ENCODE data around the gene ATP13A3.

ATP13A3 gene

DNA sequence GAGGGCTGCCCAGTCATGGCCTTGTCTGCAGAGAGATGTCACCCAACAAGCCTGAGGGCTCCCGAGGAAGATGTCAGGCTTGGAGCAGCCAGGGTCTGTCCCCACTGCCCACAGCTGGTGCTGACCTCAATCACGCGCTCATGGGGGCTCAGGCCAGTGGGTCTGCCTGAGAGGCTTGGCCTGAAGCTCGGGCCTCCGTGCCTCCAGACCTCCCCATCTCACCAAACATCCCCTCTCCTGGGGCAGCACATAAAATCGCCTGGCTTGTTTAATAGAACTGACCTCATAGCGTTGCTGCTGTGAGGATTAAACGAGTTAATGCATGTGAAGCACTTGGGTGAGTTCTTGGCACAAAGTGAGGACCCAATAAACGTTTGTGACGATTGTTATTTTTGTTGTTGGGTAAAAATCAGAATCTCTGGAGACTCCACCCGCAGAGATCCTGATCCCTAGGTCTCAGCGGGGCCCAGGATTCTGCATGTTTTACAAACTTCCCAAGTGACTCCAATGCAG is 120.8 kb downstream of the ATP13A3 start:
- DNase-seq, result no peak

DNA sequence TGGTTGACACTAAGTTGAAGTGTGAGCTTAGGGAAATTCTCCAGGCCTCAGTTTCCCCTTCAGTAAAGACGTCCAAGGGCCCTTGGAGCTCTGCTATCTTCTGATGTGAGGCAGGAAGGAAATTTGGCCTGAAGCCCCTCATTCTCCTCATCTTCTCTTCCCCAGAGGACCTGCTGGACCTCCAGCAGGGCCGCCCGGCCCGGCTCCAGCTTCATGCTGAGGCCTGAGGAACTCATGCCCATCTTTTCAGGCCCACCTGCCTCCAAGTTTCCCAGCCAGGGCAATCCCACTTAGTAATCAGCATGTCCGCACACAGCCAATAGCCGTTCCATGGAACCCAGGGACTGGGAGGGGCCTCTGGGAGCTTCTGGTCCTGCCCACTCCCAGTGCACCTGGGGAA is 121.3 kb downstream of the ATP13A3 start:
- DNase-seq, result no peak

DNA sequence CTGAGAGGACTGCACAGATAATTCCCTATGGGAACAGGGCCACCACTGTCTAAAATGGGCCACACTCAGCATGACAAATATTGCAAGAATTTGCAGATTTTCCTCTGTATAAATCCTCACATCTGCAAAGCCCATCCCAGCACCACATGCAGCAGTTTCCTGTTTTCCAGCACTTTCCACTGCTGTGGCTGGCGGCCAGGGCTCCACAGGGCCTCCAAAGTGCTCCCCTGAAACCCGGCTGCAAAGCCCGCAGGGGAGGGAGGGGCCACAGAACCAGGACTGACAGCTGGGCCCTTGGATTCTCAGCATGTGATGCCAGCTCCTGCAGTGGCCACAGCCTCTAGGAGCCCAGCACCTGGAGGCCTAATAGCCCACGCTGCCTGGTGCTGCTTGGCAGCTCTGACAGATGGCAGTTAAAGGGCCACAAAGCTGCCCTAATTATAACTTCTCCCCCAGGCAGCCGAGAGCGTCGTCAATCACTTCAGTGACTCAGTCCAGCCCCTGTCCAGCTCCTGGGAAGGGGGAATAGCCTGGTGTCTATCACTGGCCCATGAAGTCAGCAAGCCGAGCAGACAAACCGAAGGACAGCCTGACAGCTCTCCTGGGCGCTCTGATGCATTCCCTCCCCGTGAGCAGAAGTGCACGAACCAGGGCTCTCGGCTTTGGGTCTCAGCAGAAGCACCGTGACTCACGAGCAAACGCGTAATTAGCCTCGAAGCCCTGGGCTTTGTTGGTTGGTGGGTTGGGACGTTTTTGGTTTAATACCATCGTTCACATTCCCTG is 122.0 kb downstream of the ATP13A3 start:
- peak; percentile 100 for DNase-seq

DNA sequence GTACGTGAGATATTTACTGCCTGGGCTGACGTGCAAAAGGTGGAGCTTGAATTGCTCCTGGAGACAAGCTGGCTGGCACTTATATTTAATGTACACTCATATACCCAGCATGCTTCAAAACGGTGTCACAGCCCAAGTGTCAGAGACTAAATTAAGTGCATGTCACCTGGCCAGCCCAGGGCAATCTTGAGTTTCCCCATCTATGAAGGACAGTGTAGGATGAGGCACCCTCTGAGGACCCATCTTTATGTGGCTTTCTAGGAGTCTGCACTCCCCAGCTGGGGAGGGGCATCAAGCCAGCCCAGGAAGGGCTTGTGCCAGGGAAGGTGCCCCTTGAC is 122.5 kb downstream of the ATP13A3 start:
- no peak for DNase-seq

DNA sequence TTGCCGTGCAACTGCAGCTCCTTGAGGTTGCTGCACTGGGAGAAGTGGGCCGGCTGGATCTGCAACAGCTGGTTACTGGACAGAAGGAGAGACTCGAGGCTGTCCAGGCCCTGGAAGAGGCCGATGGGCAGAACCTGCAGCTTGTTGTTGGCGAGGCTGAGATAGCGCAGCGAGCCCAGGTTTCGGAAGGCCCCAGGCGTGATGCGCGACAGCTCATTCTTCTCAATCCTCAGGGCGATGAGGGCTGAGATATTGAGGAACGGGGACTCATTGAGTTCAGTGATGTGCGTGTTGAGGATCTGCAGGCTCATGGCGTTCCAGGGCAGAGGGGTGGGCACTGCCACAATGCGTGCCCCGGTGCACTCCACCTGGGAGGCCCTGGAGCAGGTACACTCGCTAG is 126.2 kb downstream of the ATP13A3 start:
- DNase-seq, result no peak

DNA sequence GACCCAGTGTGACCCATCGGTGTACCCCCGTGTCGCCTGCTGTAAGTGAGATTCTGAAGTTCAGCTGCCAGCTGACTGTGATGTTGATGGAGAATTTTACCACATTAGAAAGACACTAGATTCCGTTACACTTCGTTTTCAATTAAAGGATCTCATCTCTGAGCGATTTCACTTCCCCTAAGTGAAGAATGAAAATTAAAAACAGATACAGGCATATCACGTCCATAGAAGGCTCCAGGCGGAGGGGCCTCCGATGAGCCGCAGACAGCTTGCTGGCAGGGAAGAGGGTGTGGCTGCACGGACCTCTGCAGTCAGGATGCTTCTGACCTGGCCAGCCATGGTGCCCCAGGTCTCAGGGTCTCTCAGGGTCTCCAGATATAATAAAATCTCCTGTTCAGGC is 129.1 kb downstream of the ATP13A3 start:
- DNase-seq, result no peak

DNA sequence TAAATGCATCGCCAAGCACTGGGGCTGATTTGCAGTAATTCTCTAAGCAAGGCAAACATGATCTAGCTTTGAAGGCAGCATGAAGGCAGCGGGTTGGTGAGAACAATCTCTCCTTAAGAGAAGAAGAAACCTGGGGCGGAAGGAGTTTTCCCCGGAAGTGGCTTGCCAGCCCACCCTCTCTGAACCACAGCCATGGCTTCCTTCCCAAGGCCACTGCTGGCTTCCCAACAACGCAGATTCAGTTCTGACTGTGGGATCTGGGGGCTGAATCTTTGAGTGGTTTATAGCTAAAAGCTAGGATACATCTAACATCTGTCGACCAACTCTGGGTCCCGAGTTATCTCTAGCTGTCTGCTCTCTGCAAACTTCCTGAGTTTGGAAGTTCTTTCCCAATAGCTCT is 131.4 kb downstream of the ATP13A3 start:
- DNase-seq, result no peak

DNA sequence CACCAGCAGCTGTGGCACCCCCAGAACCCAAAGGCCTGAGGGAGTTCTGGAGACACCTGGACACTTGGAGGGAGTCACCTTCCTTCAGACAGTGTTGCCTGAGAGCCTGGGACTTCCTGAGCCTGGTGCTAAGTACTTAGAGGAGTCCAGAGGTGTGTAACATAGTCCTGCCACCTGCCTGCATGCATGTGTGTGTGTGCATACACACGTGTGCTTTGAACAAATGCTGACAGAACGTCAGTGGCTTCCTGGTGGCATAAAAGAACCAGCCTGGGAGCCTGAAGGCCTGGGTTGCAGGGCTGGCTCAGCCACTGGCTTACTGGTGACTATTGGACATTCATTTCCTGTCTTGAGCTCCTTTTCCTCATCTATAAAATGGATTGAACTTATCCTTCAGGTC is 132.5 kb downstream of the ATP13A3 start:
- DNase-seq, result no peak
